ENCODE results near the gene CORO1A.
"Not testable (repeated sequence)": the region's sequence is repeated elsewhere in the genome, so short reads cannot be mapped to it uniquely, and the experiment has no call there.

GRCh38 chr16:30207063-30207704 is 23.8 kb downstream of the CORO1A start:
- TF ChIP-seq CTCF, POLR2AphosphoS5, EP300 (IDR thresholded peaks at IDR 0.05): not testable (repeated sequence)

All from esophagus muscularis mucosa (tissue), 4 donors.